Measurements from ENCODE around the gene AKT1.

GRCh38 chr14:104746071-104746545 lies 49.4 kb downstream of the AKT1 start:
- TF ChIP-seq CTCF (IDR thresholded peaks at IDR 0.05; ENCODE audit: low read depth, low read length, poor library complexity, severe bottlenecking) (no peak), EZH2phosphoT487 (IDR thresholded peaks at IDR 0.05; ENCODE audit: borderline replicate concordance, low read length) (no peak)

All from DOHH2 (cell line).